ENCODE measurements around the gene SNTG2.

The SNTG2 gene

DNA sequence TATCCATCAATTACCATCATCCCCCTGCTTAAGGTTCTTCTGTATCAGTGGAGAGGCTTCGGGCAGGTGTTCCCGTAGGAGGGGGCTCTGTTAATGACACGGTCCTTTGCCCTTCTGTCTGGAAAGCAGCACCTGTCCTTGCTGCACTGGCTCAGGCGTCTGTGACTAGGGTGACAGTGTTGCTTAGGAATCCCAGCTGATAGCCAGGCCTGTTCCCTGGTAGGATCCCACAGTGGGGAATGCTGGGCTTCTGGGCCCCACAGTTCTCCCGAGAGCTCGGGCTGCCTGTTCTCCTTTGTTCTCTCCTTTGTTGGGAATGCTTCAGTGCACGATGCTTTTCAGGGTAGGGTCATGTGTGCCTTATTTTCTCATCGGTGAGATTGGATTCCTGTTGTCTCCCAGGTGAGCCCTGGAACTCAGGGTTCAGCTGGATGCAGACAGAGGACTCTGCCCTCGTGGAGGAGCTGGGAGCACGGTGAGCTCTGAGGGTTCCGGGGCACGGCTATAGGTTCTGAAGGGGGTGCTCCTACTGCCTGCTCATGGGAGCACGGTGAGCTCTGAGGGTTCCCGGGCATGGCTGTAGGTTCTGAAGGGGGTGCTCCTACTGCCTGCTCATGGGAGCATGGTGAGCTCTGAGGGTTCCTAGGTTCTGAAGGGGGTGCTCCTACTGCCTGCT is 9.6 kb downstream of the SNTG2 start:
- TF ChIP-seq, protein P1, sequence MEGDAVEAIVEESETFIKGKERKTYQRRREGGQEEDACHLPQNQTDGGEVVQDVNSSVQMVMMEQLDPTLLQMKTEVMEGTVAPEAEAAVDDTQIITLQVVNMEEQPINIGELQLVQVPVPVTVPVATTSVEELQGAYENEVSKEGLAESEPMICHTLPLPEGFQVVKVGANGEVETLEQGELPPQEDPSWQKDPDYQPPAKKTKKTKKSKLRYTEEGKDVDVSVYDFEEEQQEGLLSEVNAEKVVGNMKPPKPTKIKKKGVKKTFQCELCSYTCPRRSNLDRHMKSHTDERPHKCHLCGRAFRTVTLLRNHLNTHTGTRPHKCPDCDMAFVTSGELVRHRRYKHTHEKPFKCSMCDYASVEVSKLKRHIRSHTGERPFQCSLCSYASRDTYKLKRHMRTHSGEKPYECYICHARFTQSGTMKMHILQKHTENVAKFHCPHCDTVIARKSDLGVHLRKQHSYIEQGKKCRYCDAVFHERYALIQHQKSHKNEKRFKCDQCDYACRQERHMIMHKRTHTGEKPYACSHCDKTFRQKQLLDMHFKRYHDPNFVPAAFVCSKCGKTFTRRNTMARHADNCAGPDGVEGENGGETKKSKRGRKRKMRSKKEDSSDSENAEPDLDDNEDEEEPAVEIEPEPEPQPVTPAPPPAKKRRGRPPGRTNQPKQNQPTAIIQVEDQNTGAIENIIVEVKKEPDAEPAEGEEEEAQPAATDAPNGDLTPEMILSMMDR (IDR thresholded peaks at IDR 0.05; ENCODE audit: insufficient read depth, low read depth, low read length, missing control alignments) = no peak
- DNase-seq (ENCODE audit: low read depth) = no peak
- no peak overlapping the region for H3K4me3 ChIP-seq (ENCODE audit: low read depth, low read length)

DNA sequence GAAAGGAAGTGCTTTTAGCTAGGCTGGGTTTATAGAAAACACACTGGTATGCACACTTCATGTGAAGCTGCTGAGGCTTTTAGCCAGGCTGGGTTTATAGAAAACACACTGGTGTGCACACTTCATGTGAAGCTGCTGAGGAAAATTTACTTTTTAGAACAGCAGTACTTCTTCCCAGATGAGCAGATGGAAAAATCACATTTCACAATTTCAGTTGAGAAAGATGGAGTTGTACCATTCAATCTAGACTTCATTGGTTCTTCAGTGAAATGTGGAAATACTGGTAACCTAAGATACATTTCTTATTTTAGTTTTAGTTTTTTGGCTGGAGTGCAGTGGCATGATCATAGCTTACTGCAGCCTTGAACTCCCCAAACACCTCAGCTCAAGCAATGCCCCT is 11.1 kb downstream of the SNTG2 start:
- TF ChIP-seq, protein P1 (IDR thresholded peaks at IDR 0.05; ENCODE audit: insufficient read depth, low read depth, low read length, missing control alignments) = no peak
- H3K4me3 ChIP-seq (ENCODE audit: low read depth, low read length) = no peak overlapping the region
- DNase-seq (ENCODE audit: low read depth) = no peak

DNA sequence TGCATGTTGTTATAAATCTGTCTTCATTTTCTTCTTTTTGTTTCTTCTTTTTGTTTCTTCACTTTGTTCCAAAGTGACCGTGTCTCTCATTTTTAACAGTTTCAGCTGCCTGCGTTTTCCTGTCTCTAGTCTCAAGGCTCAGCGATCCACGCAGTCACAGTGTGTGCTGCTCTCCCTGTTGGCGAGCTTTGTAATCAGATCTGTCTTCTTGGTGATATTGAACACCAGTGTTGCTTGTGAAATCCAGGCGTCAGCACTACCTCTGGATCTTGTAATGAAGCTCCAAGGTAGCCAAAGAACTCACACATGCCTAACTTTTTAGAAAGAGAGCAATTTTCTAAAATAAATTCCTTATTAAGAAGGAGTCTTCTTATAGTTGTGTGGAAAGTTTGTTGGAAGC is 13.2 kb downstream of the SNTG2 start:
- no peak for DNase-seq (ENCODE audit: low read depth)
- TF ChIP-seq, protein P1 (IDR thresholded peaks at IDR 0.05; ENCODE audit: insufficient read depth, low read depth, low read length, missing control alignments) = no peak
- no peak overlapping the region for H3K4me3 ChIP-seq (ENCODE audit: low read depth, low read length)

DNA sequence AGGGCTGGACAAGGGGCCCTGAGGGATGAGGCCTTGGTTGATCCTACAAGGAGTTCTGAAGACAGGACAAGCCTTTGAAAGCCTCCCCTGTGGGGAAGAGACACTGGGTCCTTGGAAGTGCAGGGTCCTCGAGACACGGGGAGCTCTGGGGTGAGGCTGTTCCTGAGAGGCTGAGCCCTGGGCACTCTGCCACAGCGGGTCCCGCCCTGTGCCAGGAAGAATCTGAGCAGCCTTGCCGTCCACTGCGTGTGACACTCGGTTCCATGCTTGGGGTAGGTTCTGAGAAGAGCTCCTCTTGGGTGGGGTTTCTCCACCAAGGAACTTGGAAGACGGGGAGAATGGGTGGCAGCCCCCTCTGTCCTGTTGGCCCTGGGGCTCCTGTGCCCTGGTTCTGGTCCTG is 13.9 kb downstream of the SNTG2 start:
- H3K4me3 ChIP-seq (ENCODE audit: low read depth, low read length) = no peak overlapping the region
- TF ChIP-seq, protein P1 (IDR thresholded peaks at IDR 0.05; ENCODE audit: insufficient read depth, low read depth, low read length, missing control alignments) = no peak
- DNase-seq (ENCODE audit: low read depth) = no peak

DNA sequence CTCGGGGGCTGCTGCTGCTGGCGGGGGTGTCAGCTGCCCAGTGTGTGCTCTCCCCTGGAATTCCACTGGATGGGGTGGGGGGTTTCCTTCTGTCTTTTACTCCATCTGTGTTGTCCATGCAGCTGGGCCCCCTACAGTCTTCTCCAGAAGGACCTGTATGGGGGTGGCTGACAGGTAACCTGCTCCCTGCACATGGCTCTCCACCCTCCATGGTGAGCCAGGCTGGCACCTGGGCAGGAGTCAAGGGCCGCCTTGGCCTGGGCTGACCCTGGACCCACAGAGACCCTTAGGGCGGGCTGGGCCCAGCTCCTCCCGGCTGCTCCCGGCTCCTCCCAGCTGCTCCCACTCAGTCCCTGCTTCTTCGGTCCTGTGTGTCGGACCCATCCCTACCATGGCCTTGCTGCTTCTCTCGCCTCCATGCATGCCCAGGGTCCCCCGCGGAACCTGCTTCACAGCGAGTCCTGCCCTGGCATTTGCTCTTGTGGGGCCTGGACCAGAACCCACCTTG is 15.0 kb downstream of the SNTG2 start:
- no peak for DNase-seq (ENCODE audit: low read depth)
- TF ChIP-seq, protein P1 (IDR thresholded peaks at IDR 0.05; ENCODE audit: insufficient read depth, low read depth, low read length, missing control alignments) = no peak
- no peak overlapping the region for H3K4me3 ChIP-seq (ENCODE audit: low read depth, low read length)

DNA sequence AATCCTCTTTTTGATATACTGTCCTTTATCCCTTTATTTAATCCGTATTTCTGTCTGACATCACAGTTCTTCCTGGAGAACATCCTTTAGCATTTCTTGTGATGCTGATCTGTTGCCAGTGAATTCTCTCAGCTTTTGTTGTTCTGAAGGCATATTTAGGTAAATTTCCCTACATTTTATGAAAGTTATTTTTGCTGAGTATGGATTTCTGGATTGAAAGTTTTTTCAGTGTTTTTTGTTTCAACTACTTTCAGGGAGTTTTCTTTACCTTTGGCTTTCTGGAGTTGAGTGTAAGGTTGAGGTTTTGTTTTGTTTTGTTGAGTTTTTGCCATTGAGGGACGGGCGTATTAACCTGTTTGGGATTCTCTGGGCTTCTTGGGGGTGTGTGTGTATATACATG is 22.5 kb downstream of the SNTG2 start:
- TF ChIP-seq, protein P1 (IDR thresholded peaks at IDR 0.05; ENCODE audit: insufficient read depth, low read depth, low read length, missing control alignments) = no peak
- DNase-seq (ENCODE audit: low read depth) = no peak
- H3K4me3 ChIP-seq (ENCODE audit: low read depth, low read length) = no peak overlapping the region

DNA sequence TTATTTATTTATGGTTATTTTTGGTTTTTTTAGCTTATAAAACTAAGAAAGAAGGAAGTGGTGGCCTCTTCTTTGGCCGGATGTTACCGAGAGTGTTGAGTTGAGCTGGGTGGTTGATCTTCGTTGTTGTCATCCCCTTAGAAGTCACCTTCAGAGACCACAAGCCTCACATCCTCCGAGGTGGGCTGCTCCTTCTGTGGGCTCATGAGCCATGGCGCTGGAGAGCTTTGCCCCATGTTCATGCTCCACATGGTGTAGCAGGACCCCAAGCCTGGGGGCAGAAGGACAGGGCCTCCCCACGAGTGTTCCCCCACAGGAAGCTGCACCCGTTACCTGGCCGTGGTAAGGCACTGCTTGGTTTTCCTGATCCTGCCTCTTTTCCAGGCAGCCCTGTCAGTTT is 23.4 kb downstream of the SNTG2 start:
- no peak for DNase-seq (ENCODE audit: low read depth)
- no peak overlapping the region for H3K4me3 ChIP-seq (ENCODE audit: low read depth, low read length)
- TF ChIP-seq, protein P1 (IDR thresholded peaks at IDR 0.05; ENCODE audit: insufficient read depth, low read depth, low read length, missing control alignments) = no peak

Measured in GM12865 (cell line).